Pons (tissue), 1 donor: ENCODE results near the gene KCNK5.
A peak's percentile ranks its signal among the peaks of the same experiment; 100 is the strongest.

ENCODE experiments used
- DNase-seq: peaks from one replicate; pipeline ENCODE4 v3.0.0-alpha.2; 2016; ENCODE audit warnings: low spot score

The KCNK5 gene

DNA sequence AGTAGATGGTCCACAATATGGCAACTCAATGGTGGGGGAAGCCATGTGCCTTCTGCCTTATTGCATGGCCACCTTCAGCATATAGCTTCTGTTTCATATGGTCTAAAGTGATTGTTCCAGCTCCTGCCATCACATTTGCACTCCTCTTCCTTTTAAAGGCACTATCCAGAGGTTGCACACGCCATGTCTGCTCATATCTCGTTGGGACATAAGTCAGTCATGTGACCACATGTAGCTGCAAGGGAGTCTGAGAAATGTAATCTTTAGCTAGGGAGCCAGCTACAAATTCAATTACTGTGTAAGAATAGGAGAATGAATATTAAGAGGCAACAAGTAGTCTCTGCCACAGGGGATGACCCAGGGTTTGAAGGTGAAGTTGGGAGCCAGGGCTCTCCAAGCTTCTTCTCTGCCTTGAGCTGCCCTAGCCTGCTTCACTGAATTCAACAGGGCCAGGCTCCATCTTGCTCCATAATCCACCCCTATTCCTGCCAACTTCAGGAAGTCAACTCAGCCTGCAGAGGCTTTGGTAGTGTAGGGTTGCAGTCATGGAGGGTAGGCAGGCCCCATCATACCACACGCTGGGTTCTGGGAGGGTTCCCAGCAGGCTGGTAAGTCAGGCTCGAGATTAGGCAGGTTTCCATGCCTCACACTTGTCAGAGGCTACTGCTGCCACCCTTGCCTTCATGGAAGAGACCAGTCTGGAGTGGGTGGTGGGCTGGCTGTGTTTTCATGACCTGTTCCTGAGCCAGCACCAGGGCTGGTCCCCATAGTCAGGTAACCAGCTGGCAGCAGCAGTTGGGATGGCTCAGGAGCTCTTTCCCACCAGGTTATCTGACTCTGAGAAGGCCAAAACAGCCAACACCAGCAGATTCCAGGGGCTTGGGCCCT is 57.5 kb downstream of the KCNK5 start:
- DNase-seq = no peak

DNA sequence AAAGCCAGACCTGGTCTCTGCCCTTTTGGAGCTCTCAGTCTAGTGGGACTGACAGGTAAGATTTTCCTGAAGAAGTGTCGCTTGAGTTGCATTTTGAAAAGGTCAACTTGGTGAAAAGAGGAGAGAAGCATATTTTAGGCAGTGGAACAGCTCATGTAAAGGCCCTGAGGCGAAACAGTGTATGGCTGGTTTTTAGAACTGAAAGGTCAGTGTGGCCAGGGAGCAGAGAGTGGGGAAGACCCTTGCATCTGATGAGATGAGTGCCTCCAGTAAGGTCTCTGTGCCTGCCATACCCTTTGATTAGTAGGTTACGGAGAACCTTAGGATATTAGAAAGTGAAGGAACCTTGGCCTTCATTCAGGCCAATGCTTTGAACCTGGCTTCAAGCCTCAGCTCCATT is 58.4 kb downstream of the KCNK5 start:
- DNase-seq = no peak

DNA sequence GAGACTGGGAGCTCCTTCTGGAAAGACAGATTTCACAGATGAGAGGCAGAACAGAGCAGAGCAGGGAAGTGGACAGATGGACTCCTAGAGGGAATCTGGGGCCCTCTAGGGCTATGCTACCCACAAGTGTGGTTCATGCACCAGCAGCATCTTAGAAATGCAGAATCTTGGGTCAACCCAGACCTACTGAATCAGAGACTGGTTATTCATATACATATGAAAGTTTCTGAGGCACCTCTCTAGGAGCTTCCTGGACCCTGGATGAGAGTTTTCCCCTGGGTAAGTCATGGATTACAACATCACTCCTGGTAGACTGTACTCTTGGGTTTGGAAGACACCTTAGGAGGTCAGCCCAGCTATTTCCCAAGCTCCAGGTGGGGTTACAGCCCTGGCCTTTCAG is 58.9 kb downstream of the KCNK5 start:
- no peak for DNase-seq

DNA sequence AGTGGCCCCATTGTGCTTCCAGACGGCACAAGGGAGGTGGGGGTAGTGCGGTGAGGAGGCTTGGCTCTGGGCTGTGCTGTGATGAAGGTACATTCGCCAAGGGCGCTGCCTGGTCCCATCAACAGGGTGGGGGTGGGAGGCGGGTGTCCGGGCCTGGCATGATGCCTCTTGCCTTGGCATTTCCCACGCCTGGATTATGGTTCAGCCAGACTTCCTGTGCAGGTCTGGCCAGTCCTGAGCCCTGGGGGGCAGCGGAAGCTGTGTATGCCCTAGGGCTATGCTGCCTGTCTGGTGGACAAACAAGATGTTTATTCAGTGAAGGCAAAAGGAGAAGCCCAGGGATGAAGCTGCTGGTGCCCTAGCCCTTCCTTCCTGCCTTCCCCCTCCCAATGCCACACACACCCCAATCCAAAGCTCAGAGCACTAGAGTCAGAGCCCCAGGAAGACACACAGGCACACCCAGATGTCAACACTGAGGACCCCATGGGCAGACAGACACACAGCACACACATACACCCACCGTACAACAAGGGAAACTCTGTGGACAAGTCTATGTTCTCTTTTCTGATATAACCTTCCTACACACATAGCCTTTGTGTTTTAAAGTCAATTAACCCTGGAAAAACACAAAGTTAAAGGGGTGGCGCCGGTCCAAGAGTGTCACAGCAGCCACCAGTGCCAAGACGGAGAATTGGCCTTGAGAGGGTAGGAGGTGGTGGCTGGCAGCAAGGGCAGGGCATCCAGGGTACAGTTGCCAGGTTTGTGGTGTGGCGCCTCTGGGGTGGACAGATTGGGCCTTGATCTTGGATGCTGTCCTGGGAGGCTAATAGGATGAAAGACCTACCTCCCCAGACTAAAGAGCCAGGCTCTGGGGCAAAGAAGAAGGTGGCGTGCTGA is 59.6 kb downstream of the KCNK5 start:
- DNase-seq = no peak

DNA sequence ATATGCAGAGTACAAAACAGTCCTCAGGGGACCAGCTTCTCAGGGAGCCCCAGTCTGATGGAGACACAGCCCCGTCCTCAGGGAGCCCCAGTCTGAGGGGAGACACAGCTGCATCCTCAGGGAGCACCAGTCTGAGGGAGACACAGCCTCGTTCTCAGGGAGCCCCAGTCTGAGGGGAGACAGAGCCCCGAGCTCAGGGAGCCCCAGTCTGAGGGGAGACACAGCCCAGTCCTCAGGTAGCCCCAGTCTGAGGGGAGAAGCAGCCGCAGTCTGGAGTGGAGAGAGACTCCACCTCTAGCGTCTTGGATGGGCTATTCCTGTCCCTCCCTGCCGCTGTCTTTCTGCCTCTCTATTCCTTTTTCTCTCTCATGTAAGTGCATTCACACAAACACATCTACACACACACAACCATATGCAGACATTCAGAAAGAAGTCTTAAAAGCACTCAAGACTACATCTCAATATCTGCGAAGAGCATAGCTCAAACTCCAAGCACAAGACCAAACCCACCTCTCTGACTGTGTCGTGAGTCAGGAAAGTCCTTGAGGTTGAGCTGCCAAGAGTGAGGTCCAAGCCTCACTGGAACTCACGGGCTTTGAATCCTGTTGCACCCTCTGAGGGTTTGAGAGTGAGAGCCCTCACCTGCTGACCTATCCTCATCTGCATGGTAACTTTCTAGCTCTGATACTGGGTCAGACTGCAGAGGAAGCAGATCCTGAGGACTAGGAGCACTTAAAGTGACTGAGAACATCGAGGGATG is 61.2 kb downstream of the KCNK5 start:
- DNase-seq = no peak

DNA sequence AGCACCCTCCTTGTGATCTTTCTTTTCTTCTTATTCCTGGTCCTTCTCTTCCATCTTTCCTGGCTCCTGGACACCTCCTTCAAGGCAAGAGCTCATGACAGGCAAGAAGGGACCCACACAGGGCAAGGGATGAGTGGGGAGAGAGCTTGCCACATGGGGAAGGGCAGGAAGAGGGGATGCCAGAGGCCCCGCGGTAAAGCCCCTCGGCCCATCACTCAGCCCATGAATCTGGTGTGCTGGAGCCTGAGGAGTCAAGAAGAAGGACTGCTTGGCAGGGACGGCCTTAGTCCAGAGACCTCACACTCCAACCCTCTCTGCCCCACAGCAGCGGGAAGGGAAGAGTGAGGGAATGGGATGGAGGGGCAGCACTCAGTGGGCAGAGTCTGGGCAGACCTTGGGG is 62.0 kb downstream of the KCNK5 start:
- no peak for DNase-seq

DNA sequence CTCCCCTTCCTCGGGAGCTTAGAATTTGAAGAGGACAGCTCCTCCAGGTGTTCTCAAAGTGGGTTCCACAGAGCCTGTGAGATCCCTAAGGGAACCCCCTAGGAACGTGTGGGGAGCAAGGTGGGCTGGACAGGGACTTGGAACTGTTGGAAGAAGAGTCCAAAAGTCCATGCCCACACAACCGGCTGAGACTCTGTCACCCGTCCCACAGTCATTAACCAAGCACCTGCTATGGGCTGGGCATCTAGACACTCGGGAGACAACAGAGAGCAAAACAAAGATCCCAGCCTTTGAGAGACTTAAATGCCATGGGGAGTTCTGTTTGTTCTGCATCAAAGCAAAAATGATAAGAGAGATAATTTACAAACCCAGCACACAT is 62.4 kb downstream of the KCNK5 start:
- DNase-seq = no peak

DNA sequence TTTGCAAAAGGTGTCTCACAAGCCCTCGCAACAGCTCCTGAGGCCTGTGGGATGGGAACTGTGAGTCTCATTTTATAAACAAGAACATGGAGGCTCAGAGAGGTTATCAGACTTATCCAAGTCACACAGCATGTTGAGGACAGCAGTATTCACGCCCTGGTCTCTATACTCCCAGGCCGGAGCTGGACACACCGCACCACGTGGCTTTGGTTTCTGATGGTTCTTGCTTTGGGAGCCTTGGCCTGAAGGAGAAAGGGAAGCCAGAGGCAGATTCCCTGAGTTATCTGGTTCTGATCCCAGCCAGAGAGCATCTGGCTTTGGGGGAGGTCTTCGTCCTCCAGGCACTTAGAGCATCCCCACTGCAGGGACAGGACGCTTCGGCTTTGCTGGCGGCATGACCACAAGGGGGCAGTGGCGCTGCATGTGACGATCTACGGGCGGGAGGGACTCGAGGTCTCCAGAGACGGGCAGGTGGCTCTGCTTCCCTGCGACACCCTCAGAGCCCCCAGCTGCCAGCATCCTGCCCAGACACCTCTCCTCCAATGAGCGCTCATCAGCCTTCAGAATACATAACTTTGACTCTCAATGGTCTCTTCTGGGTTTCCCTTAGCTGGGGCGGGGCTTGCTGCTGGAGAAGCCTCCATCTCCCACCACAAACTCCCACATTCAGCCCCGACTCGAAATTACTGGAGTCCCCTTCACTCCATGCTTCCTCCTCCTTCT is 62.9 kb downstream of the KCNK5 start:
- peak; percentile 45 for DNase-seq

DNA sequence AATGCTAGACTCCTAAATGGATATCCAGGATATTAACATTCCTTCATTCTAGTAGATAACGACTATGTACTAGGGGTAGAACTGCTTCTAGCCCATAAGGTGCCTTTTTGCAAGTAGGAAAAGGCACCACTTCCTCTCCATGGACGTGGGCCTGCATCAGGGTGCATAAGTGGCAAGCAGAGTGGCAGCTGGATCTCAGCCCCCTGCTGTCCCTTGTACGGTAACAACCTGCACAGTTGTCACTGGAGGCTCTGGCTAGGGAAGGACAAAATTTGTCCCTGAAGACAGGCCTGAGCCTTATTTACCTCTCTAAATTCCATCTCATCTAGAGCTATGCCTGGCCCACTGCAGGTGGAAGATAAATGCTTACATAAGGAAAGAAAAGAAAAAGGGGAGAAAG is 71.8 kb downstream of the KCNK5 start:
- no peak for DNase-seq

DNA sequence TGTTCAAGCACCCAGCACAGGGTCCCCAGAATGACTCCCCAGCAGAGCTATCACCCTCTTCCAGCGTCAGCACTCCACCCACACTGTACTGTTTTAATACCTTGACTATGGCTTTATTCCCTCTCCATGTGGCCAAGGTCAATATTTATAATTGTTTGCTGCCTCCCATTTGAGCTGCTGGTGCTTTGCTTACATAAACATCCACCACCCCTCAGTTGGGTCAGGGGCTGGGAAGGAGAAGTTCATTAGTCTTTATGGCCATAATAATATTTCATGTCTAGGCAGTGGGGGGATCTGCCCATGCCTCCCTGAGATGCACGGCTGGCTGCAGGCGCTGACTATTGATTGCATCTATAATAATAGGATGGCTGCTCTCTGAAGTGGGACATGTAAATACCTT is 72.5 kb downstream of the KCNK5 start:
- DNase-seq = no peak

DNA sequence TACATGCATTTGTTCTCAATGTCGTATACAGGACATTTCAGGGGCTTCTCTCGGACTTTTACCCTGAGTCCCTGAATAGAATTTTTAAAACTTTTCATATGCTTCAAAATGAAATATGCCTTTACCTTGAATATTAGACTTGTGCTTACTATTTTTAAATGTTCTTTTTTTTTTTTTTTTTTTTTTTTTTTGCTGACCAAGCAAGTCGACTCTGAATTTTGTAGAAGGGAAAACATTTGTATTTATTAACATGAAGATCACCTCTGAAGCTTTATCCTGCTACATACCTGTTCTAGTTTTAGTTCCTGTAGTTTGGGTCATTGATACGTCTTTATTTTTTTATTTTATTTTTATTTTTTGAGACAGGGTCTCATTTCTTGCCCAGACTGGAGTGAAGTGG is 74.6 kb downstream of the KCNK5 start:
- DNase-seq = no peak

DNA sequence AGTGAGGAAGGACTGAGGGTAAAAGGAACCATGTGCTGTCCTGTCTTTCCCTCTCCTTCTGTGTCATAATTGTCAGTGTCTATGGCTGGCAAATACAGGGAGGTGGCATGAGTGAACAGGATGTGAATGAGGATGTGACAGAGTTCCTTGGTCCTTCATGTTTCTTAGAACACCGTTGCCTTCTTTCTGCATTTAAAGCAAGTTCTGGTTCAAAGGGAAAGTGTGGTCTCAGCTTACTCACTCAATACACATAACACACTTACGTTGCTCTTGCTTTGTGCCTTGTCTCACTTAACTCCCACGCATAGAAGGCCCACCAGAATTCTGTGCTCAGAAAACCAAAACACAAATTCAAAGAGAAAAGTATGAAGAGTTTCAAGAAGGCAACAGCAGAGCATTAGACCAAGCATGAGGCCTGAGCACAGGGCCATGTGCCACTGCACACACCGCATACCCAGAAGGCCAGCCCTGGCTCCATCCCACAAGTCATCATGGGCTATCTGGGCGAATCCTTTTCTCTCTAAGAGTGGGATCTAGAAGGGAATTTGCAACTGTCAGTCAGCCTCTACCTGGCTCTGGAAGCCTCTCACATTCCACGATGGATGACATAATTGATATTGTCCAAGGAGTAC is 75.4 kb downstream of the KCNK5 start:
- no peak for DNase-seq

DNA sequence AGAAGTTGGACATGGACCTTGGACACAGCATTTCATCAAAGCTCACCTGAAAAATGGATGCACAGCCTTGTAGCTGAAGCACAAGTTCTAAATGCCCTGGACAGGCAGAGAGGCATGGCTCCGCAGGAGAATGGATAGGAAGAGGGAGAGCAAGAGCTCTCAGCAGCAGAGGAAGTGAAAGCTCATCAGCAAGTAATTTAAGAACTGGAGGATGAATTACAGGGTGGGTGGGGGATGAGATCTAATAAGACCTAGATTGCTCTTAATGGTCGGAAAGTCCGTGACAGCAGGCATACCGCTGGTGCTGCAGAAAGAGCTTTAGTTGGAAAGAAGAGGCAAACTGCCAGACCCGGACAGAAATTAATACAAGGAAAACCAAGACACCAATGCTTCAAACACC is 77.0 kb downstream of the KCNK5 start:
- no peak for DNase-seq

DNA sequence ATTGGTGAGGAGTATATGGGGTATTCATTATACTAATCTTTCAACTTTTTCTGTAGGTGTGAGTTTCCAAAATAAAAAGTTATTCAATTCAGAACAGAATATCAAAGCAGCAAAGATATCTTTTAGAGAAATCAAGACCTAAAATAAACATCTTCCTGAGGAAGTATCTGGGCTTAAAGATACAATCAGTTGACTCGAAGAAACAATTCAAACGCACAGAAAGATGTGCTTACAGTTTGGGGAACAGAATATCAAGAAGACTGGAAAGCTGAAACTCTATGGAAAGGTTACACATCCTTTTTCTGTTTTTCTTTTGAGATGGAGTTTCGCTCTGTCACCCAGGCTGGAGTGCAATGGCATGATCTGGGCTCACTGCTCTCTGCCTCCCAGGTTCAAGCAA is 78.1 kb downstream of the KCNK5 start:
- no peak for DNase-seq

DNA sequence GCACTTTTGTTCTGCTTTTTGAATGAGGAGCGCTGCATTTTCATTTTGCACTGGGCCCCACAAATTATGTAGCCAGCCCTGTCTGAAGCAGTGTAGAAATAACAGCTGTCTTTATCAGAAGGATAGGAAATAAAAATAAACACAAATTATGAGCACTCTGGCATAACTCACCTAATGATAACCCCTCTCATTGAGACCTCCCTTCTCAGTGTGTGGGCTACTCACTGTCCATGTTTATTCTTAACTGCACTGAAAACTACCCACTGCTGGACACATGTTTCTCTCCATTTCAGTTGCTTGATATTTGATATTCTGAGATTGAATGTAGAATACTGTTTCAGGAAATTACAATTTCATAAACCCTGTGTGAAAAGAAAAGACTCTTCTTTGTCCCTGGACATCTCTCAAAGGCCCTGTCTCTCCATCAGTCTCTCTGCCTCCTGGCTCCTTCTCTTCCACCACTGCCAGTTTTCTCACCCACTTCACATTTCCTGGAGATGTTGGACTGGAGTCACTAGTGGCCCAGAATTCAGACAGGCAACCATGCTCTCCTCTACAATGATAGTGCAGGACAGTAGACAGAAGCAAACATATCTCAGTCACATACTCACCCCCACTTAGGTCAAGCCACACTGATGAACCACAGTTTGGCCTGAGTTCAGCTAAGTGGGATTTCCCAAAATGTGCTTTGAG is 84.6 kb downstream of the KCNK5 start:
- no peak for DNase-seq

DNA sequence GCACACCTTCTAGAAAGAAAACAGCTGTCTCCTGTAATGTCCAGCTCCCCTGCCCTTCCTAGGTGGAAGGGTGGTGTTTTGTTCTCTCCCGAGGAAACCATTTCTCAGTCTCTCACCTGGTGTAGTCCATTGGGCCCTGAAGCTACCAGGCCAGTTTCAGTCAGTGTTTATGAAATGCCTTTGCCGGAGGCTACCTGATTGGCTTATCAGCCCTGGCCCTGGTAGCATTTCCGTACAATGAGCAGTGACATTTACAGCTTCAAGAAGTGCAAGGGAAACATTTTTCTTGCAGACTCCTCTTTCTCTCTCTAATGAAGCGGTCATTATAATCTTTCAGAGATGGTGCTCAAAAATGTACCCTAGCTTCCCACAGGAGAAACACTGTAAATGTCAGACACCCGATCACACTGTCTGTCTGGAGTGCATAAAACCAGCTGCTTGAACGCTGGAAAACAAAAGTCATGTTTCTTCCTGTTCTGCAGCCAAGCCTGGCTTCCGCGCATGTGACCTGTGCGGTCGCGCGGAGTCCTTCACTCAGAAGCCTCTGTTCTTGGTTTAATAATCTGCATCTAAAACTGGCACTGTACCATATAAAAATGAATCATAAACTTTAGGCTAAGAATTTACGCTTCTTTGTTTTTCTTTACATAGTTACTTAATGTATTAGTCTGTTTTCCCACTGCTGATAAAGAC is 85.9 kb downstream of the KCNK5 start:
- DNase-seq = no peak

DNA sequence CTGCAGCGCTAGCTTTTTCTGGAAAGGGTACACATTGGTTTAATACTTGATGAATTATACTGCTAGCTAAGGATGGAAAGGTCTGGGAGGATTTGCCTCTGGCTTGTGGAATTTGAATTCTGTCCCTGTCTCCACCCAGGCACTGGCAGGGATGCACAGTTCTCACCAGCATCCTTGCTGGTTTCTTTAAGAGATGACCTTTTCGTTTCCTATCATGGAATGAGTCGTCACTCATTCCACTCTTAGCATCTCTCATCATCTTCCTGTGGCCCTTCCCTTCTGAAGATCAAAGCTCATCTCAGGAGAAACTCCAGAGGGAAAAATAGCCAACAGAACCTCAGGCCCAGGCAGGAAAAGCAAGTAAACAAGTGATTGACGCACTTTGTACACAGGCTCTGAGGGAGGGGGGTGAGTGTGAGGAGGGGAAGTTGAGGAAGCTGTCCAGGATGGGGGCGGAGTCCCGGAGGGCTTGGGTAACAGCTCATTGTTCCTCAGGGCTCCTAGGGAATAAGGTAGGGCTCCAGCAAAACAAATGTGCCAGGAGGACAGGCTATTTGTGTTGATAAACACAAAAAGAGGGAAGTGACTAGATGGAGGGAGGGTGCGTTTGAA is 88.6 kb downstream of the KCNK5 start:
- DNase-seq = no peak
